ENCODE results near the gene SLC38A3.

Gene SLC38A3

DNA sequence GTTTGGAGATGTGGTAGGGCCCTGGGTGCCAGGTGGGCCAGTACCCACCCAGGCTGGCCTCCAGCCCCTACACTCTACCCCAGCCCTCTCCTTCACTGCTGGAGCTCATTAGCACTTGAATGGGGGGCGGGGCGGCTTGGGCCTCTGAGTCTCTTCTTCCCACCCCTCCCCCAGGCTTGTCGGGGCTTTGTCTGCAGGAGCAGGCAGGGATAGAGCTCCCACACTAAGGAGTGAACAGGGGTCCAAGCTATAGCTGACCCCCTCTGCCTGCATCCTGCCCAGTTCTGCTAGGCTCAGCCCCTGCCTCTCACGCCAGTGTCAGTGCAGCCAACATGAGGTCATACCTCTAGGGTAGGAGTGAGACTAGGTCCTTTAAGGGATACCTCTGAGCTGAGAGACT lies 36.1 kb downstream of the SLC38A3 start:
- DNase-seq (ENCODE audit: low spot score): peak; percentile 87
- Histone ChIP-seq H2BK12ac (ENCODE audit: low read length) (peak overlapping the region; percentile 78), H2BK15ac (ENCODE audit: low read length) (peak overlapping the region; percentile 98), H2BK120ac (ENCODE audit: low read depth, low read length) (no peak overlapping the region), H4K91ac (ENCODE audit: low read depth, low read length, poor library complexity) (no peak overlapping the region), H3K27ac (replicated peaks; ENCODE audit: low read length) (peak overlapping the region; percentile 96), H4K8ac (ENCODE audit: low read depth, low read length) (no peak overlapping the region), H3K4me3 (ENCODE audit: low read length in 2 of 2) (peak overlapping the region in 1 of 2 donors; percentile 51), H3K79me1 (ENCODE audit: low read depth, low read length) (peaks cover 14% of the 10 kb centered on the region), H2AFZ (ENCODE audit: low read length) (no peak overlapping the region), H2BK5ac (ENCODE audit: low read length) (peak overlapping the region; percentile 99), H3K36me3 (replicated peaks in 1 of 2; ENCODE audit: control insufficient read depth in 2 of 2, insufficient read depth in 2 of 2, low read length in 2 of 2) (peaks cover 5 to 49% of the 10 kb centered on the region in 2 donors), H3K4me2 (ENCODE audit: insufficient read depth, low read length, poor library complexity, severe bottlenecking) (peak overlapping the region; percentile 59), H3K18ac (ENCODE audit: low read length) (peak overlapping the region; percentile 97), H3K27me3 (ENCODE audit: control insufficient read depth in 3 of 3, insufficient read depth in 3 of 3, low read depth in 1 of 3, low read length in 3 of 3) (no peaks in the 10 kb centered on the region), H3K4me1 (ENCODE audit: control insufficient read depth in 2 of 2, insufficient read depth in 1 of 2, low read depth in 1 of 2, low read length in 2 of 2) (peaks cover 54 to 63% of the 10 kb centered on the region in 2 donors), H3K4ac (ENCODE audit: low read length) (no peak overlapping the region), H3K14ac (ENCODE audit: low read length) (no peak overlapping the region), H3K23ac (ENCODE audit: low read depth, low read length, poor library complexity) (peak overlapping the region; percentile 56), H3K9ac (ENCODE audit: low read depth, low read length, poor library complexity) (peak overlapping the region; percentile 61), H2AK5ac (ENCODE audit: low read depth, low read length) (peak overlapping the region; percentile 100), H3K9me3 (replicated peaks in 1 of 2; ENCODE audit: control insufficient read depth in 2 of 2, insufficient read depth in 1 of 2, low read depth in 1 of 2, low read length in 2 of 2) (no peaks in the 10 kb centered on the region)
- no CpG with 5 or more reads among the region's 4 CpGs for WGBS, 2 donors (ENCODE audit: extremely low coverage in 2 of 2, insufficient read length in 2 of 2, insufficient replicate concordance in 1 of 2)

DNA sequence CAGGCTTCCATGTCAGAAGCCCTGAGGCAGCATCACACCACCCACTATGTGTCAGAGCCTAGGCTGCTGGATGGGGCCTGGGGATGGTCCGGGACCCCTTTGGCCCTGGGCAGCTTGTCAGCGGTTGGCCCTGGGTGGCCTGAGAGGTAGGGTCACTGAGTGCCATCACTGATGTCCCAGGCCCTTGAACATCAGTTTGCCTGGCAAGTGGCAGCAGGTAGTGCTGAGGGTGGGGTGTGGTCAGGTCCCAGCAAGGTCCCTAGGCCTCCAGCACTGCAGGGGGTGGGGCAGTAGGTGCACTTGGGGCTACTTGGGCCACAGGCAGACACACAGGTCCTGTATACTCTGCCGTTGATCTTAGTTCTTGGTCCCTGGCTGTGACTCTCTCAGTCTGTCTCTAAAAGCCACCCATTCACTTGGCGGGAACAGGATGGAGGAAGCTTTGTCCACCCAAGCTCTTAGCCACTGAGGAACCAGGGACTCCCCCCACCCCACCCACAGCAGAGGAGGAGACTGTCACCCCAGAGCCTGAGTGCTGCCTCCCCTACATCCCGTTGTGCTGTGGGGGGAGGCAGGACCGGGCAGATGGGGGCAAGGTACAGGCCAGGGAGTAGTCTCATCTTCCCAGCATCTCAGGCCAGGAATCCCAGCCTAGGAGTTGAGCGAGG lies 36.8 kb downstream of the SLC38A3 start:
- Histone ChIP-seq H3K4me1 (ENCODE audit: control insufficient read depth in 2 of 2, insufficient read depth in 1 of 2, low read depth in 1 of 2, low read length in 2 of 2) (peaks cover 60 to 69% of the 10 kb centered on the region in 2 donors), H3K23ac (ENCODE audit: low read depth, low read length, poor library complexity) (peak overlapping the region; percentile 29), H2AFZ (ENCODE audit: low read length) (no peak overlapping the region), H3K18ac (ENCODE audit: low read length) (peak overlapping the region; percentile 92), H3K4ac (ENCODE audit: low read length) (peak overlapping the region; percentile 89), H2BK5ac (ENCODE audit: low read length) (peak overlapping the region; percentile 99), H3K79me1 (ENCODE audit: low read depth, low read length) (peaks cover 17% of the 10 kb centered on the region), H2AK5ac (ENCODE audit: low read depth, low read length) (peak overlapping the region; percentile 100), H2BK120ac (ENCODE audit: low read depth, low read length) (peak overlapping the region; percentile 83), H3K14ac (ENCODE audit: low read length) (peak overlapping the region; percentile 78), H3K4me3 (ENCODE audit: low read length in 2 of 2) (peak overlapping the region in 1 of 2 donors; percentile 51), H3K27ac (replicated peaks; ENCODE audit: low read length) (peak overlapping the region; percentile 96), H3K9ac (ENCODE audit: low read depth, low read length, poor library complexity) (peak overlapping the region; percentile 61), H2BK15ac (ENCODE audit: low read length) (peak overlapping the region; percentile 98), H4K91ac (ENCODE audit: low read depth, low read length, poor library complexity) (peak overlapping the region; percentile 98), H2BK12ac (ENCODE audit: low read length) (peak overlapping the region; percentile 98), H3K27me3 (ENCODE audit: control insufficient read depth in 3 of 3, insufficient read depth in 3 of 3, low read depth in 1 of 3, low read length in 3 of 3) (no peaks in the 10 kb centered on the region), H3K9me3 (replicated peaks in 1 of 2; ENCODE audit: control insufficient read depth in 2 of 2, insufficient read depth in 1 of 2, low read depth in 1 of 2, low read length in 2 of 2) (no peaks in the 10 kb centered on the region), H3K36me3 (replicated peaks in 1 of 2; ENCODE audit: control insufficient read depth in 2 of 2, insufficient read depth in 2 of 2, low read length in 2 of 2) (peaks cover 5 to 52% of the 10 kb centered on the region in 2 donors), H4K8ac (ENCODE audit: low read depth, low read length) (peak overlapping the region; percentile 70), H3K4me2 (ENCODE audit: insufficient read depth, low read length, poor library complexity, severe bottlenecking) (peak overlapping the region; percentile 51)
- WGBS, 2 donors (ENCODE audit: extremely low coverage in 2 of 2, insufficient read length in 2 of 2, insufficient replicate concordance in 1 of 2): no CpG with 5 or more reads among the region's 7 CpGs
- DNase-seq (ENCODE audit: low spot score): no peak

DNA sequence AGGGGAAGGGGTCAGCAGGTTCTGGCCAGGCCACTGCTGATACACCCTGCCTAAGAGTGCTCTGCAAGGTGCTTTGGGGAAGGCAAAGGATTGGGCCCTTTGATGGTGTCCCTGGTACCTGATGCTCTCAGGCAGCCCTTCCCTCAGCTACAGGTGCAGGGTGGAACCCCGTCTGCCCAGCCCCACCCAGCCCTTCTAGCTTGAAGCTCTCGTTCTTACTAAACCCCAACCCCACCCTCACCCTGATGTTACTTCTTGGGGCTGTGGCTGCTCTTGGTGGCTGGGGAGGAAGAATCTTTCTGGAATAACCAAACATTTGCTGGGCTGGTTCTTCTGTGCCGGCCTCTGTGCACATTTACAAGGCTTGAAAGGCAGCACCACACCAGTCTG lies 37.3 kb downstream of the SLC38A3 start:
- Histone ChIP-seq H2BK12ac (ENCODE audit: low read length) (peak overlapping the region; percentile 98), H3K9me3 (replicated peaks in 1 of 2; ENCODE audit: control insufficient read depth in 2 of 2, insufficient read depth in 1 of 2, low read depth in 1 of 2, low read length in 2 of 2) (no peaks in the 10 kb centered on the region), H3K27me3 (ENCODE audit: control insufficient read depth in 3 of 3, insufficient read depth in 3 of 3, low read depth in 1 of 3, low read length in 3 of 3) (no peaks in the 10 kb centered on the region), H2AK5ac (ENCODE audit: low read depth, low read length) (peak overlapping the region; percentile 100), H3K4me3 (ENCODE audit: low read length in 2 of 2) (no peak overlapping the region), H3K14ac (ENCODE audit: low read length) (no peak overlapping the region), H3K18ac (ENCODE audit: low read length) (peak overlapping the region; percentile 92), H3K4ac (ENCODE audit: low read length) (peak overlapping the region; percentile 87), H3K9ac (ENCODE audit: low read depth, low read length, poor library complexity) (peak overlapping the region; percentile 61), H4K91ac (ENCODE audit: low read depth, low read length, poor library complexity) (peak overlapping the region; percentile 79), H2BK15ac (ENCODE audit: low read length) (peak overlapping the region; percentile 98), H3K23ac (ENCODE audit: low read depth, low read length, poor library complexity) (peak overlapping the region; percentile 29), H2AFZ (ENCODE audit: low read length) (no peak overlapping the region), H2BK5ac (ENCODE audit: low read length) (peak overlapping the region; percentile 99), H3K4me2 (ENCODE audit: insufficient read depth, low read length, poor library complexity, severe bottlenecking) (no peak overlapping the region), H4K8ac (ENCODE audit: low read depth, low read length) (peak overlapping the region; percentile 70), H3K27ac (replicated peaks; ENCODE audit: low read length) (peak overlapping the region; percentile 96), H3K79me1 (ENCODE audit: low read depth, low read length) (peaks cover 17% of the 10 kb centered on the region), H3K4me1 (ENCODE audit: control insufficient read depth in 2 of 2, insufficient read depth in 1 of 2, low read depth in 1 of 2, low read length in 2 of 2) (peaks cover 66 to 72% of the 10 kb centered on the region in 2 donors), H2BK120ac (ENCODE audit: low read depth, low read length) (peak overlapping the region; percentile 83), H3K36me3 (replicated peaks in 1 of 2; ENCODE audit: control insufficient read depth in 2 of 2, insufficient read depth in 2 of 2, low read length in 2 of 2) (peaks cover 7 to 58% of the 10 kb centered on the region in 2 donors)
- no peak for DNase-seq (ENCODE audit: low spot score)
- WGBS, 2 donors (ENCODE audit: extremely low coverage in 2 of 2, insufficient read length in 2 of 2, insufficient replicate concordance in 1 of 2): no CpG with 5 or more reads among the region's 3 CpGs

DNA sequence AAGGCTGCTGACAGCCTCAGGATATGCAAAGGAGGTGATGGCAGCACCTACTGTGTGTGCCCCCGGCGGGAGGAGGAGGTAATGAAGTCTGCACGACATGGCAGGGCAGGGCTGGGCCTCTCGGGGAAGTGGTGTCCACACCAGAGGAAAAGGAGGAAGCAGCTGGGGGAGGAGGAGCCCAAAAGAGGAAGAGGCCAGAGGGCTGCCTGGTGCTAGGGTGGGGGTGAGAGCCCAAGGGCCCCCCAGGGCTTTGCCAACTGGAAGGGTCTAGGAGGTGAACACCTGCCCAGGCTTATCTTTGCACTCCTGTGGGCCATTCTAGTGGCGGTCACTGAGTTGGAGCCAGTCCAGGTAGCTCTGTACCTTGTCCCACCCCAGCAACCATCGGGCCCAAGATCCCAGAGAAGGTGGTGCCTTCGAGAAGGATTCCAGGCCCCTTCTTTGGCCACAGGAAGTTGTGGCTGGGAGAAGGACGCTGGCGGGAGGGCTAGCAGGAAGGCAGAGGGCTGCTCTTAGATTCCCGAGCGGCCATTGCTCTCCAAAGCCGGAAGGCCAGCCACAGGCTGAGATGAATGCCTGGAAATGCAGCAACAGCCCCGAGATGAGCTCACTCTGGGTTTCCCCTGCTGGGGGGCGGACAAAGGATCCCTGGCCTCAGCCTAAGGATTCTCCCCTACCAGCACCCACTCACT lies 37.9 kb downstream of the SLC38A3 start:
- WGBS, 2 donors (ENCODE audit: extremely low coverage in 2 of 2, insufficient read length in 2 of 2, insufficient replicate concordance in 1 of 2): no CpG with 5 or more reads among the region's 14 CpGs
- H3K36me3 ChIP-seq (replicated peaks in 1 of 2; ENCODE audit: control insufficient read depth in 2 of 2, insufficient read depth in 2 of 2, low read length in 2 of 2): peaks cover 11 to 62% of the 10 kb centered on the region in 2 donors
- peaks cover 17% of the 10 kb centered on the region for H3K79me1 ChIP-seq (ENCODE audit: low read depth, low read length)
- H3K14ac ChIP-seq (ENCODE audit: low read length): no peak overlapping the region
- no peak overlapping the region for H2BK12ac ChIP-seq (ENCODE audit: low read length)
- H3K9me3 ChIP-seq (replicated peaks in 1 of 2; ENCODE audit: control insufficient read depth in 2 of 2, insufficient read depth in 1 of 2, low read depth in 1 of 2, low read length in 2 of 2): no peaks in the 10 kb centered on the region
- peak overlapping the region; percentile 28 for H3K4ac ChIP-seq (ENCODE audit: low read length)
- H3K27me3 ChIP-seq (ENCODE audit: control insufficient read depth in 3 of 3, insufficient read depth in 3 of 3, low read depth in 1 of 3, low read length in 3 of 3): no peaks in the 10 kb centered on the region
- H2AK5ac ChIP-seq (ENCODE audit: low read depth, low read length): peak overlapping the region; percentile 100
- H2AFZ ChIP-seq (ENCODE audit: low read length): no peak overlapping the region
- no peak overlapping the region for H4K8ac ChIP-seq (ENCODE audit: low read depth, low read length)
- no peak for DNase-seq (ENCODE audit: low spot score)
- peak overlapping the region; percentile 98 for H2BK15ac ChIP-seq (ENCODE audit: low read length)
- H3K18ac ChIP-seq (ENCODE audit: low read length): peak overlapping the region; percentile 92
- H3K4me2 ChIP-seq (ENCODE audit: insufficient read depth, low read length, poor library complexity, severe bottlenecking): no peak overlapping the region
- peaks cover 68 to 72% of the 10 kb centered on the region in 2 donors for H3K4me1 ChIP-seq (ENCODE audit: control insufficient read depth in 2 of 2, insufficient read depth in 1 of 2, low read depth in 1 of 2, low read length in 2 of 2)
- no peak overlapping the region for H2BK120ac ChIP-seq (ENCODE audit: low read depth, low read length)
- no peak overlapping the region for H3K9ac ChIP-seq (ENCODE audit: low read depth, low read length, poor library complexity)
- H4K91ac ChIP-seq (ENCODE audit: low read depth, low read length, poor library complexity): no peak overlapping the region
- no peak overlapping the region for H3K4me3 ChIP-seq (ENCODE audit: low read length in 2 of 2)
- H2BK5ac ChIP-seq (ENCODE audit: low read length): peak overlapping the region; percentile 99
- peak overlapping the region; percentile 22 for H3K27ac ChIP-seq (replicated peaks; ENCODE audit: low read length)
- no peak overlapping the region for H3K23ac ChIP-seq (ENCODE audit: low read depth, low read length, poor library complexity)
